Astrocyte of the cerebellum (primary cell): ENCODE data around the gene ITPR2.
"Not testable (repeated sequence)": the region's sequence is repeated elsewhere in the genome, so short reads cannot be mapped to it uniquely, and the experiment has no call there.

Experiments used
- DNase-seq: peaks from one replicate; pipeline ENCODE4 v3.0.0-alpha.2; 2011; ENCODE audit warnings: low read depth
- H3K4me3 ChIP-seq: 2 replicates; pipeline ENCODE4 v1.5.1; 2011; ENCODE audit warnings: mild to moderate bottlenecking, low read depth, low read length, moderate library complexity
- in situ Hi-C: cut with HindIII; loops from 2 replicates; pipeline ENCODE4 v1.10.0; 2017; ENCODE audit warnings: low sequenced_read_pairs
- TF ChIP-seq, protein P1 (sequence below): IDR thresholded peaks from 2 replicates; pipeline ENCODE4 v1.5.1; 2012; ENCODE audit warnings: low read length, low read depth, moderate library complexity, mild to moderate bottlenecking; ENCODE audit errors: missing control alignments

Gene ITPR2

DNA sequence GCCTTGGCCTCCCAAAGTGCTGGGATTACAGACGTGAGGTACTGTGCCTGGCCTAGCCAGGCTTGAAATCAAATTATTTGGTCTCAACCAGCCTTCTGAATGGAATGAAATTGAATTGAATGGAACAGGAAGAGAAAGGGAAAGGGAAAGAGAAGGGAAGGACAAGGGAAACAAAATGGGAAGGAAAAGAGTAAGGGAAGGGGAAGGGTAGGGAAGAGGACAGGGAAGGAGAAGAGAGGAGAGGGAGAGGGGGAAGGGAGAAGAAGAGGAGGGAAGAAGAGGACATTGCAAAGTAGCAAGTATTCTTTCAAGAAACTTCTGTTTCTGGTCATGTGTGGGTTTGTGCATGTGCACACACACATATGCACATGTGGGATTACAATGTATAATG is 97.8 kb downstream of the ITPR2 start:
- in situ Hi-C loops, result no loop called here
- TF ChIP-seq, protein P1, sequence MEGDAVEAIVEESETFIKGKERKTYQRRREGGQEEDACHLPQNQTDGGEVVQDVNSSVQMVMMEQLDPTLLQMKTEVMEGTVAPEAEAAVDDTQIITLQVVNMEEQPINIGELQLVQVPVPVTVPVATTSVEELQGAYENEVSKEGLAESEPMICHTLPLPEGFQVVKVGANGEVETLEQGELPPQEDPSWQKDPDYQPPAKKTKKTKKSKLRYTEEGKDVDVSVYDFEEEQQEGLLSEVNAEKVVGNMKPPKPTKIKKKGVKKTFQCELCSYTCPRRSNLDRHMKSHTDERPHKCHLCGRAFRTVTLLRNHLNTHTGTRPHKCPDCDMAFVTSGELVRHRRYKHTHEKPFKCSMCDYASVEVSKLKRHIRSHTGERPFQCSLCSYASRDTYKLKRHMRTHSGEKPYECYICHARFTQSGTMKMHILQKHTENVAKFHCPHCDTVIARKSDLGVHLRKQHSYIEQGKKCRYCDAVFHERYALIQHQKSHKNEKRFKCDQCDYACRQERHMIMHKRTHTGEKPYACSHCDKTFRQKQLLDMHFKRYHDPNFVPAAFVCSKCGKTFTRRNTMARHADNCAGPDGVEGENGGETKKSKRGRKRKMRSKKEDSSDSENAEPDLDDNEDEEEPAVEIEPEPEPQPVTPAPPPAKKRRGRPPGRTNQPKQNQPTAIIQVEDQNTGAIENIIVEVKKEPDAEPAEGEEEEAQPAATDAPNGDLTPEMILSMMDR, result no peak

DNA sequence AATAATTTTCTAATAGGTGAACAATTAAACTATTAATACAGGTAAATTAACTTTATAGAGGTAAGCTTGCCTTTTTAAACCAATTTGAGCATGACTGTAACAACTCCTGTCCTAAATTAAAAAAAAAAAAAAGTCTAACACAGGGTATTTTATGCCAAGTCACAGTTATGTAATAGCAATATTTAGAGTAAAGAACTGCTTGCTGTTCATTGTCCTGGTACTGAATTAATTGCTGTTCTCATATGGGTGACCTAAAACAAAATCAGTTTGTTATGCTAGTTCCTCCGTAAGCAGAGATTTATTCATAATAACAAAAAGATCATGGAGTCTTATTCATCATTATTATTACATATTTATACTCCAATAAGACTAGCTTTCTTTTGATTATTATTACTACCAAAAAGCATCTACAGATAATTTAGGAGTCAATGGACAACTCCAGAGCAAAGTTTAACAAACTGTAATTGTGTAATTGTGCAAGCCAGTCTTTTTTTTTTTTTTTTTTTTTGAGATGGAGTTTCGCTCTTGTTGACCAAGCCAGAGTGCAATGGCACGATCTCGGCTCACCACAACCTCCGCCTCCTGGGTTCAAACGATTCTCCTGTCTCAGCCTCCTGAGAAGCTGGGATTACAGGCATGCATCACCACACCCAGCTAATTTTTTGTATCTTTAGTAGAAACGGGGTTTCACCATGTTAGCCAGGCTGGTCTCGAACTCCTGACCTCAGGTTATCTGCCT is 98.3 kb downstream of the ITPR2 start:
- in situ Hi-C loops, result loop anchor here (5.0 kb wide), 1 partner anchor 53 kb away; no protein-coding TSS in a partner anchor
- TF ChIP-seq, protein P1, result no peak
- no peak overlapping the region for H3K4me3 ChIP-seq
- DNase-seq, result no peak

More for the DNA sequence above, 97.8 kb downstream of the ITPR2 start:
- DNase-seq, result no peak
- H3K4me3 ChIP-seq, result no peak overlapping the region

DNA sequence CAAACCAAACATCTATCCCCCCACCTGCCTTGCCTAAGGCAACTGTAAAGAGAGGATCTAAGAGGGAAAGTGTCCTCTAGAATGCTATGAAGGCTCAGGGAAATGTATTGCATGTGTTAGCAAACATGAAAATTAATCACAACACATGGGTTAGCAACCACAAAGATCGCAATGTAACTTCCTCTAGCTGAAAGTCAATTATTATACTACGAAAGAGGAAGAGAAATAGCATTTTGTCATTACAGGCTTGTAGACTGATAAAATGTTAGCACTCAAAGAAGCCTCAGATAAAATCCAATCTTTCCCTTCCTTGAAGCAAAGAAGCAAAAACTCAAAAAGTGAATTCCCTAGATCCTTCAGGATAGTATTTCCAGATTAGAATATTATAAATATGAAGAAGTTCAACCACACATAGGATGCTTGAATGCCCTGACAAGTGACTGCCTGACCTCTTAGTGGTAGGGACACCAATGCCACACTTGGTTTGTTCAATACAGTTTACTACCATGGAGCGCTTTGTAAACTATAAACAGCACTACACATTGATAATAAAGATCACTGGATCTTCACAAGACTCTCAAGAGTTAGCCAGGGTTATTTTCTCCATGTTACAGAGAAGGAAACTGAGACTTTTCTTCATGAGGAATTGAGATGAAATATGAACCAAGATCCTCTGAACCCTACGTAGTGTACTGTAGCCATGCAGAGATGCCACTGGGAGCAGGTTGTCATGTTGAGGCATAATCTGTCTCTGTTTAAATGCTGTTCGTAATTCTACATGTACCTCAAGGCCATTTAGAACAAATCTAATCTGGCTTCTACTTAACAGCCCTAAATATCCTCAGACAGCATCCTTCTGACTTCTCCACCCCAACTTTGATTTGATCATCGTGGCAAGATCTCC is 100.7 kb downstream of the ITPR2 start:
- no peak overlapping the region for H3K4me3 ChIP-seq
- DNase-seq, result no peak
- in situ Hi-C loops, result loop anchor here (5.0 kb wide), 1 partner anchor 55 kb away; no protein-coding TSS in a partner anchor

DNA sequence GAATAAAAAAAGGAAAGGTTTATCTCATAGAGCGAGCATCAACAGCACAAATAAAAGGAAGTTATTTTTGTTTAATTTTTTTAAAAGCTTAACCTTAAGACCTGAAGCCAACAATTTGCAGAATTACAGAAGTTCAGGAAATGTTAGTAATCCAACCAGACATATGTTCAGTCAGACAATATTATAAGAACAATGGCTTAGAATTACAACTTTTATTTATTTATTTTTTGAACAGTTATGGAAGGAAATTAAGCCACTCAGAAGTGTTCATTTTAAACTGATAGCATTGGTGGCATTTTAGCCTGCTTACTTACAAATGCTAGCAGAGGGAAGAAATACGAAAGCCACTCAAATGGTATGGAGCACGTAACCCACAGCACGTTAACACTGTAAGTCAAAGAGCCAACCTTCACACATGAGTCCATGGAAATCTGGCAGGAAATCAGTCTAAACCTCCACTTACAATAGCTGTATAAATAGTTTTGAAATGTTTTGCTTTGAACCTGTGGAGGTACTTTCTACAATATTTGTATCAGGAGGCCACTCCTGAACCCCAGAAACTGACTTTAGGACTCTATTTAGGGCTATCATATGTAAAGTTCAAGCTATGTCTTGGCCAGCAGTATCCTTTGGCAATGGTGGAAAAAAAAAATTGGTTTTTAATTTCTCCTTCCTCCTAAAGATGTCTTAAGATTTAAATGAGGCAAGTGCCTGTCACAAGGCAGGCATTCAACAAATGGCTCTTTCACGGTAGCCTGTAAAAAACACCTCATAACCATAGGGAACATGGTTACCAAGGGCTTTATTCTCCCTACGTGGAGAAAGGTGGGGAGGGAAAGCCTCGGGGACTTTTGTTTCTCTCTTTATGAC is 102.3 kb downstream of the ITPR2 start:
- TF ChIP-seq, protein P1, result no peak
- no peak for DNase-seq
- no peak overlapping the region for H3K4me3 ChIP-seq
- in situ Hi-C loops, result loop anchor here (5.0 kb wide), 1 partner anchor 57 kb away; no protein-coding TSS in a partner anchor

More for the DNA sequence above, 100.7 kb downstream of the ITPR2 start:
- TF ChIP-seq, protein P1, result no peak

DNA sequence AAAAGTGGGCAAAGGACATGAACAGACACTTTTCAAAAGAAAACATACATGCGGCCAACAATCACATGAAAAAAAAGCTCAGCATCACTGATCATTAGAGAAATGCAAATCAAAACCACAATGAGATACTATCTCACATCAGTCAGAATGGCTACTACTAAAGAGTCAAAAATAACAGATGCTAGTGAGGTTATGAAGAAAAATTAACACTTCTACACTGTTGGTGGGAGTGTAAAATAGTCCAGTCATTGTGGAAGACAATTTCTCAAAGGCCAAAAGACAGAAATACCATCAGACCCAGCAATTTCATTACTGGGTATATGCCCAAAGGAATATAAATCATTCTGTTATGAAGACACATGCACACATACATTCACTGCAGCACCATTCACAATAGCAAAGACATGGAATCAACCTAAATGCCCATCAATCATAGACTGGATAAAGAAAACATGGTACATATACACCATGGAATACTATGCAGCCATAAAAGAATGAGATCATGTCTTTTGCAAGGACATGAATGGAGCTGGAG is 103.8 kb downstream of the ITPR2 start:
- DNase-seq, H3K4me3 ChIP-seq, in situ Hi-C loops: not testable (repeated sequence)

DNA sequence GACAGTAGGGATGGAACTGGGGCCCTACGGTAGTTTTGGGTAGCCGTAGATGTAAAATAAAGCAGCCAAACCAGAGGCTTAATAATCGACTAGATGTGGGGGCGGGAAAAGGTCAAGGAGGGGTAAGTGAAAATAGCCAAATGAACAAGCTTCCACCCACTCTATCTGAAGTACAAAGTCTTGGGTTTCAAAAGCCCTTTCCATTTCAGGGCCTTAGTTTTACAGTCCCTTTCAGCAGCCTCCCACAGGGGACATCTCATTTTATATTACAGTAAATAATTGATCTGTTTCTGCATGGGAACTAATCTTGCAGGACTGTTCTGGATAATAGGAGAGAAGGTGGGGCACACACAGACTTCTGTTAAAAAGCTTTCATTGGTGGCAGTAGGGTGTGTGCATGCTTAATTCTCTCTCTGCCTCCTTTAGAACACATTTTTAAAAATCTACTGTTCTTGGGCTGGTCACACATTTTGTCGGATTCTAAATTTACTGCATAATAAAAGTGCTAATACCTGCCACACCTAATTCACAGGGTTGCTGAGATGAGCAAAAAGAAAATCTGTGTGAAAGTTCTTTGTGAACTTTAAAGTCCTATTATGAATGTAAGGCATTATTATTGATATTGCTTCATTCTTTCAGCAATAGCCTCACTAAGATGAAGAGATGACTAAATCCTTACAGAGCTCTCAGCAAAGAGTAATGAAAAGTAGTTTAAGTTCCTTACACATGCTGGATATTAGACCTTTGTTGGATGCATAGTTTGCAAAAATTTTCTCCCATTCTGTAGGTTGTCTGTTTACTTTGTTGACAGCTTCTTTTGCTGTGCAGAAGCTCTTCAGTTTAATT is 104.6 kb downstream of the ITPR2 start:
- TF ChIP-seq, protein P1, result no peak
- no peak for DNase-seq
- in situ Hi-C loops, result no loop called here
- no peak overlapping the region for H3K4me3 ChIP-seq
